ENCODE data around the gene UBE2D1.
"Not testable (repeated sequence)": the region's sequence is repeated elsewhere in the genome, so short reads cannot be mapped to it uniquely, and the experiment has no call there.

Gene UBE2D1

DNA sequence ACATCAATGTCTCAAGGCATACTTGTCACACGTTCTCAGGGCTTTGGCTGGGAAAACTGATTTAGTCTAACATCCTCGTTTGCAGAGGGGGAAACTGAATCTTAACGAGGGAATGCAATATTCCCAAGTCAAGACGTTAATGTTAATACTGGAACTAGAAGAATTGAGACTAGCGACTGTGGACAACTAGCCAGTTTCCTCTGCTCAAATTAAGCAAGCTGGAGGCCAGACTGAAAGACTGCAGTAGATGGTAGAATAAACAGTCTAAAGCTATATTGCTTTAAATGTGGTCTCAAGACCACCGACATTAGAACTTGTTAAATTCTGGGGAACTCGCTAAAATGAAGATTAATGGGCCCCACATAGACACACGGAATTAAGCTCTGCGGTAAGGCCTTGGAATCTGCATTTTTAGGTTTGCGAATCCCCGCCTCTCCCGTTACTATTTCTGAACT, 49.8 kb downstream of the UBE2D1 start:
- FAIRE-seq = no peak

DNA sequence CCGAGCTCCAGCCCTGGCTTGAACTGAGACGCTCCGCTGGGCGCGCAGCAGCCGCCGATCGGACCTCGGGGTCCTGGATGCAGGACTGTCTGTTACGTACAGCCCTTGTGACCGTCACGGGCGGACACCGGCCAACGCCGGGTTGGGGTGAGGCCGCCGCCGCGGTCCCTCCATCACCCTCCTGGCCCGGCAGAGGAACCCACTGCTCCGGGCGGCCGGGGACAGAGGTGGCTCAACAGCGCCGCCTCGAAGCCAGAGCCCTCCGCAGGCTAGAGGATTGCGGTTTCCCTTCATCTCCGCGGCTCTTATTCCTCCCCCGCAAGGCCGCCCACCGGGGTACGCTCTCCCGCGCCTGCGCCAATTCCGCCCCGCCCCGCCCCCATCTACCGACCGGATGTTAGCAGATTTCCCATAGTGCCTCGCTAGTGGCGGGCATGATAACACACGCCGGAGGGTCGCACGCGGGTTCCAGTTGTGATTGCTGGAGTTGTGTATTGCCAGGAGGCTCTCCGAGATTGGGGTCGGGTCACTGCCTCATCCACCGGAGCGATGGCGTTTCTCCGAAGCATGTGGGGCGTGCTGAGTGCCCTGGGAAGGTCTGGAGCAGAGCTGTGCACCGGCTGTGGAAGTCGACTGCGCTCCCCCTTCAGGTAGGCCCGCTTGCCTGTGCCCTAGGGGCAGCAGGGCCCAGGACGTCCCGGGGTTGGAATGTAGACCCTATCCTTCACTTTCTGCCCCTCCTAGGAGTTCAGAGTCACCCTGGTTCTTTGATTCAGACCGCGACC, 50.4 kb downstream of the UBE2D1 start, which contains the start of gene TFAM:
Gene TFAM (plus strand): TSS at position 412 of the 785 bp plus-strand sequence. CDS start 138 bp downstream, at position 550.
- no peak for FAIRE-seq

- no peak for FAIRE-seq
These were observed 50.9 kb downstream of the UBE2D1 start for GRCh38 chr10:58385784-58386112.

GRCh38 chr10:58389024-58389423, 54.2 kb downstream of the UBE2D1 start:
- no peak for FAIRE-seq

GRCh38 chr10:58393317-58393716, 58.5 kb downstream of the UBE2D1 start:
- no peak for FAIRE-seq

DNA sequence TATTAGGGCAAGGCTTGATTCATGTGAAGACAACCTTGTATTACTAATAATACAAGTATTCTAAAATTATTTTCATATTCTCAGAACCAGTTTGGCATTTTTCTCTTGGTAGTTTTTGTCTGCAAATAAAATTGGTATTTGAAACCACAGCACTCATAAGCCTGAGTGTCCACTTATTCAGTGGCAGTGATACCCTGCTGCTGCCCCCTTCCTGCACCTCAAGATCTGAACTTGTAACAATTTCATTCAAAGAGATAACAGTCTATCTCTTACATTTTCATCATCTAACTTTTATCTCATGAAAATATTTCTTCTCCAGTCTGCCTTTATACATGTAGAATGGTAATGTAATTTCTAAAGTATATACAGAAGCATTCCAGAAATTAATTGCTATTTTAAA, 59.7 kb downstream of the UBE2D1 start:
- FAIRE-seq = no peak

GRCh38 chr10:58396057-58396456, 61.3 kb downstream of the UBE2D1 start:
- no peak for FAIRE-seq

- no peak for FAIRE-seq
These were observed 63.0 kb downstream of the UBE2D1 start for GRCh38 chr10:58397830-58398229.

GRCh38 chr10:58399410-58399809, 64.6 kb downstream of the UBE2D1 start:
- no peak for FAIRE-seq

DNA sequence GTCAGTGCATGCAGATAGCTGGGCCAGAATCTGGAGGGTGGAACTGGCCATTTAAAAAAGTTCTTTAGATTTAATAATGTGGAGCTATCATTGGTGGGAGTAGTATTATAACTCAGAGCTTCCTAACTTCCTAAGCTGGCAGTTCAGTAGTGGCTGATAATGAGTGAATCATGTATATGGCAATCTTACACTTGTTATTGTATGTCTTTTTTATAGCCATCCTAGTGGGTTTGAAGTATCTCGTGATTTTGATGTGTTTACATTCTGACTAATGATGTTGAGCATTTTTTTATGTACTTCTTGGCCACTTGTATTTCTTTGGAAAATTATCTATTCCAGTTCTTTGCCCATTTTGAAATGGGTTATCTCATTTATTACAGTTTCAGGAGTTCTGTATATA, 65.8 kb downstream of the UBE2D1 start:
- no peak for FAIRE-seq

DNA sequence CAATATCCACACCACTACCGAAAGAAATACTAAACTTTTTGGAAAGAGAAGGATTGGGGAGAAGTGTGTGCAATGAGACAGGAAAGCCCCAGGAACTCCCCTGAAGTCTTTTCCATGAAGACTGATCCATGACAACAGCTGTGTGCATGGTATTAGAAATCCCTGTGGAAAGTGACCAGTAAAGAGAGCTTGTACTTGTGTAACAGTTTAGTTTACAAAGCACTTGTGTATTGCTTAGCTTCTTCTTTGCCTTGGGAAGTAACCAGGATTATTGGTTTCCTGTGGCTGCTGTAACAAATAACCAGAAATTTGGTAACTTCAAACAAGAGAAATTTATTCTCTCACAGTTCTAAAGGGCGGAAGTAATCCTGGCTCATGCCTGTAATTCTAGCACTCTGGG, 69.2 kb downstream of the UBE2D1 start:
- no peak for FAIRE-seq

DNA sequence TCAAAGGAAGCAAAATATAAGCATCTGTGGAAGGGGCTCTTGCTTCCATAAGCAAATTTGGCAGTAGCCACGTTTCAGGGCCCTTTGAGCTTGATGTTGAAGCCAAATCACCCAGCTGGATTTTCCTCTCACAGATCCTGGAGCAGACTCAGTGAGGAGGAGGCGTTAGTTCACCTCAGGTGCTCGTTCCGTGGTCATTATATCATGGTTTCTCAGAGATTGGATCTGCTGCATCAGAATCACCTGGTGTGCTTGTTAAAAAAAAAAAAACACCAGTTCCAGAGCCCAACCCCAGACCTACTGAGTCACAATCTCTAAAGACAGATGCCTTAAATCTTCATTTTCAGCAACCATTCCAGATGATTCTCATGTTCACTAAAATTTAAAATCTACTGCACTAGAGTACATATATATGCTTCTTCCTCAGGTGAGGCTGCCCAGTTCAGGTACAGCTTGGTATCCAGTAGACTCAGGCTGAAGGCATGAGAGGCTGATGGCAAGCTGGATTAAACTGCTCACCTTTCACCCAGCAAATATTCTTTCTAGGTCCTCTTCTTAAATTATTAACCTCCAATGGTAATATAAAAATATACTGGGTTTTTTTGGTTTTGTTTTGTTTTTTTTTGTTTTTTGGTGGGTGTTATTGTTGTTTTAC, 75.3 kb downstream of the UBE2D1 start:
- no peak for FAIRE-seq

DNA sequence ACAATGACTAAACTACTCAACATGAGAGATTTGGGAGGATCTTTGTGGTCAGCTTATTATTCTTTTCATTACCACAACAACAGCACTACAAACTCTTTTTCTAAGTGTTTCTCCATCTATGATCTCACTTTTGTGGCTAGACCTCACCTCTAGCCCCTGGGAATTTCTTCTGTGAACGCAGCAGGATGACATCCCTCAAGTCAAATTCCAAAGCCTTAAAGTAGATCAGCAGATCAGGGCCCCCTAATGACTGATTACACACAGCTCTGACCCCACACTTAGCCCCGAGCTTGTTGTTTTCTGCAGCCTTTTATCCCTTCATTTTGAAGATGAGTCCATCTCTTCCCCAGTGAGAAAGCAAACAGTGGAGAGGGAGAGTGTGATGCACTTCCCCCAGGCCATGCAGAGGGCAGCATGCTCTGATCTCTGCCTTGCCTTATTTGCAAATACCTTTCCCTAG, 77.7 kb downstream of the UBE2D1 start:
- FAIRE-seq = no peak

GRCh38 chr10:58414270-58415041, 79.7 kb downstream of the UBE2D1 start:
- no peak for FAIRE-seq

DNA sequence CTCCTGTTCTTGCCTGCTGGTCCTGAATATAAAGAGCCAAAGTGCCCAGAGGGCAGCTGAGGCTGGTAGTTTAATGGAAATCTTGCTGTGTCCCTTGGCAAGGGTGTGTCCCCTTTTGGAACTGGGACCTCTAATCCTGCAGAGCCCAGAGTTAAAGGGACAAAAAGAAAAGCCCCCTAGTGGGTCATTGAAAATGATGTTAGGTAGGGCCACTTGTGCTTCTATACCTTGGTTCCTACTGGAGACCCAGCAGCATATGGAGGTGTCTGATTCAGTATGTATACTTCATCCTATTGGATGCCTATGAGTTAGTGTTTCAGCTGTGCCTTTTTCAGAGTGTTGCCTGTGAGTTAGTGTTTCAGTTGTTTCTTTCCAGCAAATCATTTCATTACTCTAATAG, 81.0 kb downstream of the UBE2D1 start:
- no peak for FAIRE-seq

GRCh38 chr10:58417902-58418301, 83.1 kb downstream of the UBE2D1 start:
- not testable (repeated sequence) for FAIRE-seq

Data from colon (tissue), 2 donors.